HCT116 (cell line): ENCODE results near the gene FSD2. TPM values are rescaled to one million over a fixed set of nuclear protein-coding genes. Genes with fewer than 3 reads are reported as not detected.

Experiments
- ATAC-seq: fragments of 200-7000 bp; cut with Tn5 transposase; 2 replicates; pipeline ENCODE4 v1.9.1; 2020; ENCODE audit warnings: mild to moderate bottlenecking, moderate library complexity
- BruUV-seq: library from RNA; stranded (reverse); fragments of 400-500 nt; replicated peaks from 2 replicates; lab custom pipeline; 2021; lab: Mats Ljungman, UMichigan
- CTCF ChIA-PET: fragments of 300-600 bp; sonication (Branson Sonifier 250); formaldehyde crosslinking; loops from one replicate; lab custom pipeline; 2021; ENCODE audit warnings: antibody characterized with exemption; lab: Charles Lee
- POLR2A ChIA-PET: fragments of 300-600, 350-600 bp; sonication (Branson Sonifier 250); formaldehyde crosslinking; loops from one replicate; lab custom pipeline; 2021; ENCODE audit warnings: antibody characterized with exemption; lab: Charles Lee
- RAD21 ChIA-PET, 2 experiments: fragments of 300-600 bp; sonication (Branson Sonifier 250); formaldehyde crosslinking; loops; one replicate each; lab custom pipeline; 2023; ENCODE audit warnings: low total read pairs in 2 of 2; ENCODE audit not compliant: uncharacterized antibody in 2 of 2, unreplicated experiment in 2 of 2, low non-redundant PET in 1 of 2; lab: Charles Lee
- DNase-seq: peaks from one replicate; pipeline ENCODE4 v3.0.0-alpha.2; 2010; ENCODE audit warnings: low read depth, low spot score
- H2AFZ ChIP-seq: fragments of 200-600 bp; shearing (Covaris generic), sonication (generic); 2 replicates; pipeline ENCODE4 v1.6.1; 2017; ENCODE audit warnings: low read depth, mixed run types, mixed read lengths, antibody characterized with exemption, low read length; ENCODE audit not compliant: poor library complexity, severe bottlenecking
- H3K27ac ChIP-seq: 2 replicates; pipeline ENCODE4 v1.5.1; 2012; ENCODE audit warnings: low read depth, low read length
- H3K27me3 ChIP-seq: fragments of 200-600 bp; sonication (generic); 2 replicates; pipeline ENCODE4 v1.6.1; 2016; ENCODE audit warnings: mixed run types, low read length, mixed read lengths; ENCODE audit not compliant: insufficient read depth
- H3K36me3 ChIP-seq, 2 experiments: fragments of 200-500 bp in 1 of 2; fragments of 200-600 bp in 1 of 2; sonication (Bioruptor generic) in 1 of 2; sonication (generic) in 1 of 2; 2 replicates each; pipeline versions ENCODE4 v1.5.1 to v1.6.1; 2014 to 2016; ENCODE audit warnings: low read length in 2 of 2, inconsistent platforms in 1 of 2, mixed read lengths in 1 of 2, mixed run types in 1 of 2; ENCODE audit not compliant: insufficient read depth in 2 of 2, control insufficient read depth in 1 of 2
- H3K4me1 ChIP-seq, 2 experiments: fragments of 200-600 bp in 1 of 2; sonication (generic) in 1 of 2; 2 replicates each; pipeline versions ENCODE4 v1.5.1 to v1.6.1; 2012 to 2017; ENCODE audit warnings: low read length in 2 of 2, inconsistent platforms in 1 of 2, mild to moderate bottlenecking in 1 of 2, mixed read lengths in 1 of 2, mixed run types in 1 of 2, moderate library complexity in 1 of 2; ENCODE audit not compliant: insufficient read depth in 2 of 2, control insufficient read depth in 1 of 2
- H3K4me2 ChIP-seq: fragments of 200-600 bp; sonication (generic); 2 replicates; pipeline ENCODE4 v1.6.1; 2017; ENCODE audit warnings: mixed run types, low read length, mixed read lengths
- H3K4me3 ChIP-seq, 2 experiments: fragments of 200-600 bp in 1 of 2; sonication (generic) in 1 of 2; replicated peaks in 1 of 2; 2 replicates each; pipeline ENCODE4 v1.5.1; 2011 to 2016; ENCODE audit warnings: low read length in 2 of 2, control low read depth in 1 of 2, low read depth in 1 of 2, mild to moderate bottlenecking in 1 of 2, mixed read lengths in 1 of 2, mixed run types in 1 of 2
- H3K79me2 ChIP-seq: fragments of 200-600 bp; sonication (generic); 2 replicates; pipeline ENCODE4 v1.6.1; 2017; ENCODE audit warnings: mild to moderate bottlenecking, mixed run types, low read length, moderate library complexity, mixed read lengths; ENCODE audit not compliant: insufficient read depth
- H3K9ac ChIP-seq: fragments of 200-600 bp; sonication (generic); 2 replicates; pipeline ENCODE4 v1.6.1; 2016; ENCODE audit warnings: low read length, mixed read lengths
- H3K9me2 ChIP-seq: fragments of 200-600 bp; sonication (generic), shearing (Covaris generic); 2 replicates; pipeline ENCODE4 v1.6.1; 2017; ENCODE audit warnings: mixed run types, mild to moderate bottlenecking, moderate library complexity; ENCODE audit not compliant: insufficient read depth
- H3K9me3 ChIP-seq, 2 experiments: fragments of 200-500 bp in 1 of 2; fragments of 200-600 bp in 1 of 2; sonication (Bioruptor generic) in 1 of 2; sonication (generic) in 1 of 2; 2 replicates each; pipeline ENCODE4 v1.6.1; 2014 to 2017; ENCODE audit warnings: low read length in 2 of 2, mixed read lengths in 2 of 2, inconsistent platforms in 1 of 2, low read depth in 1 of 2, mild to moderate bottlenecking in 1 of 2, mixed run types in 1 of 2, moderate library complexity in 1 of 2; ENCODE audit not compliant: control insufficient read depth in 1 of 2, insufficient read depth in 1 of 2
- H4K20me1 ChIP-seq: fragments of 200-600 bp; sonication (generic), shearing (Covaris generic); 2 replicates; pipeline ENCODE4 v1.6.1; 2017; ENCODE audit warnings: mixed run types, mild to moderate bottlenecking, moderate library complexity; ENCODE audit not compliant: insufficient read depth
- CEBPB ChIP-seq: IDR thresholded peaks from 2 replicates; pipeline ENCODE4 v1.6.1; 2012; ENCODE audit warnings: low read depth
- ZFX ChIP-seq: fragments of 450-650 bp; IDR thresholded peaks from 2 replicates; pipeline ENCODE4 v1.6.1; 2017
- ZNF274 ChIP-seq: fragments of 200-500 bp; sonication (Bioruptor generic); IDR thresholded peaks from 2 replicates; pipeline ENCODE4 v1.6.1; 2014; ENCODE audit warnings: mild to moderate bottlenecking, low read depth, low read length, inconsistent platforms
- intact Hi-C: fragments of 100-400 bp; cut with micrococcal nuclease; formaldehyde crosslinking; loops from 2 replicates; pipeline ENCODE4 v1.10.0; 2022
- total RNA-seq: library from RNA; stranded (reverse); gene quantifications from one replicate; pipeline ENCODE4 v1.2.1, GENCODE V29; 2021; ENCODE audit not compliant: unreplicated experiment
- TF ChIP-seq, protein P1 (sequence below), 3 experiments: fragments of 200-600 bp in 1 of 3; sonication (generic) in 1 of 3; IDR thresholded peaks in 2 of 3; conservative IDR thresholded peaks in 1 of 3; 2 replicates each; pipeline ENCODE4 v1.5.1; 2012 to 2017; ENCODE audit warnings: low read depth in 2 of 3, low read length in 2 of 3, antibody characterized with exemption in 1 of 3, borderline replicate concordance in 1 of 3, control low read depth in 1 of 3, mild to moderate bottlenecking in 1 of 3, mixed read lengths in 1 of 3, mixed run types in 1 of 3, moderate library complexity in 1 of 3; ENCODE audit not compliant: insufficient read depth in 1 of 3
- TF ChIP-seq, protein P2 (sequence below): IDR thresholded peaks from 2 replicates; pipeline ENCODE4 v1.6.1; 2011; ENCODE audit warnings: mild to moderate bottlenecking, low read length, moderate library complexity; ENCODE audit not compliant: insufficient replicate concordance; ENCODE audit errors: extremely low read depth
- TF ChIP-seq, protein P3 (sequence below): IDR thresholded peaks from 2 replicates; pipeline ENCODE4 v1.6.1; 2012; ENCODE audit warnings: low read depth

Gene FSD2
- total RNA-seq, 1 experiment from 2014 or later = not detected

DNA sequence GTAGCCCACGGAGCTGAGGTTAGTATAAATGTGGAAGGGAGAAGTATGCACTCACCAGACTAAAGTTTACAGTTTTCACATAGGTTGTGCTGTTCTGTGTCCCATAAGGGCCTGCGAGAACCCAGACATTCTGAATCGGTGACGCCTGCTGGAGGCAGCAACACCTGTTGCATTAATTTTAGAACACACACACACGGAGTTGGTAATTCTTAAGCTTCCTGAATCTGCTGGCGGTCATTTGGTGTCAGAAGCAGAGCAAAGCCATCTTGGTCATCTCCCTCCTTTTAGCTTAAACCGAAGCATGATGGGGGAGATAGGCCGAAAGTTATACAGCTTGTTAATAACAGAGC is 55.1 kb downstream of the FSD2 start:
- ChIA-PET CTCF (no interaction called here), POLR2A (interaction anchor here (1.0 to 2.3 kb wide), 6 partner anchors 10 to 210 kb away, joined by 3 to 15 read pairs (median 6); partner anchors contain the start of gene RPS17), RAD21 (no interaction called here)
- intact Hi-C loops = loop anchor here (1.0 to 5.0 kb wide), 4 partner anchors 56 to 261 kb away; partner anchors contain the start of genes C15orf40, FSD2, RAMAC and RPS17
- ATAC-seq (peak; percentile 12; the same call in 1 of the 2 replicates), DNase-seq (no peak)
- Histone ChIP-seq H3K4me2 (peak overlapping the region; percentile 95), H3K36me3 (peaks cover 17 to 24% of the 10 kb centered on the region in 2 experiments), H3K4me3 (peak overlapping the region; percentile 72 to 74), H2AFZ (no peak overlapping the region), H3K9ac (peak overlapping the region; percentile 76), H3K9me3 (no peaks in the 10 kb centered on the region), H3K9me2 (no peaks in the 10 kb centered on the region), H4K20me1 (peaks cover 6% of the 10 kb centered on the region; the same call in 1 of the 2 replicates), H3K27me3 (no peaks in the 10 kb centered on the region), H3K4me1 (peaks cover 12 to 22% of the 10 kb centered on the region in 2 experiments), H3K27ac (peak overlapping the region; percentile 69), H3K79me2 (peaks cover 62% of the 10 kb centered on the region)
- TF ChIP-seq ZFX (peak; percentile 66), CEBPB (no peak), ZNF274 (no peak)
- TF ChIP-seq, protein P1, sequence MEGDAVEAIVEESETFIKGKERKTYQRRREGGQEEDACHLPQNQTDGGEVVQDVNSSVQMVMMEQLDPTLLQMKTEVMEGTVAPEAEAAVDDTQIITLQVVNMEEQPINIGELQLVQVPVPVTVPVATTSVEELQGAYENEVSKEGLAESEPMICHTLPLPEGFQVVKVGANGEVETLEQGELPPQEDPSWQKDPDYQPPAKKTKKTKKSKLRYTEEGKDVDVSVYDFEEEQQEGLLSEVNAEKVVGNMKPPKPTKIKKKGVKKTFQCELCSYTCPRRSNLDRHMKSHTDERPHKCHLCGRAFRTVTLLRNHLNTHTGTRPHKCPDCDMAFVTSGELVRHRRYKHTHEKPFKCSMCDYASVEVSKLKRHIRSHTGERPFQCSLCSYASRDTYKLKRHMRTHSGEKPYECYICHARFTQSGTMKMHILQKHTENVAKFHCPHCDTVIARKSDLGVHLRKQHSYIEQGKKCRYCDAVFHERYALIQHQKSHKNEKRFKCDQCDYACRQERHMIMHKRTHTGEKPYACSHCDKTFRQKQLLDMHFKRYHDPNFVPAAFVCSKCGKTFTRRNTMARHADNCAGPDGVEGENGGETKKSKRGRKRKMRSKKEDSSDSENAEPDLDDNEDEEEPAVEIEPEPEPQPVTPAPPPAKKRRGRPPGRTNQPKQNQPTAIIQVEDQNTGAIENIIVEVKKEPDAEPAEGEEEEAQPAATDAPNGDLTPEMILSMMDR (IDR thresholded peaks at IDR 0.05 in 2 of 3, conservative IDR thresholded peaks at IDR 0.05 in 1 of 3; ENCODE audit: borderline replicate concordance in 1 of 3, insufficient read depth in 1 of 3, low read depth in 2 of 3, low read length in 2 of 3) = peak in 1 of 3 experiments; percentile 17; a peak in 1 of 6 replicates
- TF ChIP-seq, protein P2, sequence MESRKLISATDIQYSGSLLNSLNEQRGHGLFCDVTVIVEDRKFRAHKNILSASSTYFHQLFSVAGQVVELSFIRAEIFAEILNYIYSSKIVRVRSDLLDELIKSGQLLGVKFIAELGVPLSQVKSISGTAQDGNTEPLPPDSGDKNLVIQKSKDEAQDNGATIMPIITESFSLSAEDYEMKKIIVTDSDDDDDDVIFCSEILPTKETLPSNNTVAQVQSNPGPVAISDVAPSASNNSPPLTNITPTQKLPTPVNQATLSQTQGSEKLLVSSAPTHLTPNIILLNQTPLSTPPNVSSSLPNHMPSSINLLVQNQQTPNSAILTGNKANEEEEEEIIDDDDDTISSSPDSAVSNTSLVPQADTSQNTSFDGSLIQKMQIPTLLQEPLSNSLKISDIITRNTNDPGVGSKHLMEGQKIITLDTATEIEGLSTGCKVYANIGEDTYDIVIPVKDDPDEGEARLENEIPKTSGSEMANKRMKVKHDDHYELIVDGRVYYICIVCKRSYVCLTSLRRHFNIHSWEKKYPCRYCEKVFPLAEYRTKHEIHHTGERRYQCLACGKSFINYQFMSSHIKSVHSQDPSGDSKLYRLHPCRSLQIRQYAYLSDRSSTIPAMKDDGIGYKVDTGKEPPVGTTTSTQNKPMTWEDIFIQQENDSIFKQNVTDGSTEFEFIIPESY = no peak
- TF ChIP-seq, protein P3, sequence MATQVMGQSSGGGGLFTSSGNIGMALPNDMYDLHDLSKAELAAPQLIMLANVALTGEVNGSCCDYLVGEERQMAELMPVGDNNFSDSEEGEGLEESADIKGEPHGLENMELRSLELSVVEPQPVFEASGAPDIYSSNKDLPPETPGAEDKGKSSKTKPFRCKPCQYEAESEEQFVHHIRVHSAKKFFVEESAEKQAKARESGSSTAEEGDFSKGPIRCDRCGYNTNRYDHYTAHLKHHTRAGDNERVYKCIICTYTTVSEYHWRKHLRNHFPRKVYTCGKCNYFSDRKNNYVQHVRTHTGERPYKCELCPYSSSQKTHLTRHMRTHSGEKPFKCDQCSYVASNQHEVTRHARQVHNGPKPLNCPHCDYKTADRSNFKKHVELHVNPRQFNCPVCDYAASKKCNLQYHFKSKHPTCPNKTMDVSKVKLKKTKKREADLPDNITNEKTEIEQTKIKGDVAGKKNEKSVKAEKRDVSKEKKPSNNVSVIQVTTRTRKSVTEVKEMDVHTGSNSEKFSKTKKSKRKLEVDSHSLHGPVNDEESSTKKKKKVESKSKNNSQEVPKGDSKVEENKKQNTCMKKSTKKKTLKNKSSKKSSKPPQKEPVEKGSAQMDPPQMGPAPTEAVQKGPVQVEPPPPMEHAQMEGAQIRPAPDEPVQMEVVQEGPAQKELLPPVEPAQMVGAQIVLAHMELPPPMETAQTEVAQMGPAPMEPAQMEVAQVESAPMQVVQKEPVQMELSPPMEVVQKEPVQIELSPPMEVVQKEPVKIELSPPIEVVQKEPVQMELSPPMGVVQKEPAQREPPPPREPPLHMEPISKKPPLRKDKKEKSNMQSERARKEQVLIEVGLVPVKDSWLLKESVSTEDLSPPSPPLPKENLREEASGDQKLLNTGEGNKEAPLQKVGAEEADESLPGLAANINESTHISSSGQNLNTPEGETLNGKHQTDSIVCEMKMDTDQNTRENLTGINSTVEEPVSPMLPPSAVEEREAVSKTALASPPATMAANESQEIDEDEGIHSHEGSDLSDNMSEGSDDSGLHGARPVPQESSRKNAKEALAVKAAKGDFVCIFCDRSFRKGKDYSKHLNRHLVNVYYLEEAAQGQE = no peak
- BruUV-seq = TSS peak; percentile 58
